Measurements from ENCODE around the gene OR2Y1. TPM values are rescaled to one million over a fixed set of nuclear protein-coding genes. Genes with fewer than 3 reads are reported as not detected.
"Not testable (repeated sequence)": the region's sequence is repeated elsewhere in the genome, so short reads cannot be mapped to it uniquely, and the experiment has no call there.

The OR2Y1 gene
- total RNA-seq, 4 donors from 2014 or later, result not detected

DNA sequence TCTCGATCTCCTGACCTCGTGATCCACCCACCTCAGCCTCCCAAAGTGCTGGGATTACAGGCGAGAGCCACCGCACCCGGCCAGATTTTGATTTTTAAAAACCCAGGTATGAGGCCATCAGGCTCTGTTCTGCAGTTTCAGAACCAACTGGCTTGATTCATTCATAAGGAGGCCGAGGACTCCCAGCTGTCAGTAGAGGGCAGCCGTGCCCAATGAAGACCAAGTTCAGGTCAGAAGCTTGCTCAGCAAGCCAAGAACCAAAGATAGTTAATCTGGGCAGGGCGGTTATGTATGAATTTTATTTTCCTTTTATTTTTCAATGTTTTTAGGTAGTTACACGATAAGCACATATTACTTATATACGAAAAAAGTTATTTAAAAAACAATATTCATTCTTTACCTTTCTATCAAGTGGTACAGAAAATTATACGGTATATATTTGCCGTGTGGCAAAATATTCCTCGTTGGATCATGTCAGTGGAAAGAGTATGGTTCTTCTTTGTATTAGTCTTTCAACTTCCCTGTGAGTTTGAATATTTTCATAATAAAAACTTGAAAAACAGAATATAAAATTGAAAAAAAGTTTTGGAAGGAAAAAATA lies 44.7 kb upstream of the OR2Y1 start:
- Histone ChIP-seq H3K4me3 (no peak overlapping the region), H3K27ac (peak overlapping the region in 1 of 4 donors; percentile 79), H3K9me3 (no peaks in the 10 kb centered on the region), H3K36me3 (peaks cover 0 to 9% (median 0%) of the 10 kb centered on the region in 3 donors), H3K4me1 (peaks cover 0 to 38% (median 0%) of the 10 kb centered on the region in 4 donors), H3K27me3 (no peaks in the 10 kb centered on the region)
- peak; percentile 66 to 91 (median 81) for DNase-seq
- TF ChIP-seq, protein P1, sequence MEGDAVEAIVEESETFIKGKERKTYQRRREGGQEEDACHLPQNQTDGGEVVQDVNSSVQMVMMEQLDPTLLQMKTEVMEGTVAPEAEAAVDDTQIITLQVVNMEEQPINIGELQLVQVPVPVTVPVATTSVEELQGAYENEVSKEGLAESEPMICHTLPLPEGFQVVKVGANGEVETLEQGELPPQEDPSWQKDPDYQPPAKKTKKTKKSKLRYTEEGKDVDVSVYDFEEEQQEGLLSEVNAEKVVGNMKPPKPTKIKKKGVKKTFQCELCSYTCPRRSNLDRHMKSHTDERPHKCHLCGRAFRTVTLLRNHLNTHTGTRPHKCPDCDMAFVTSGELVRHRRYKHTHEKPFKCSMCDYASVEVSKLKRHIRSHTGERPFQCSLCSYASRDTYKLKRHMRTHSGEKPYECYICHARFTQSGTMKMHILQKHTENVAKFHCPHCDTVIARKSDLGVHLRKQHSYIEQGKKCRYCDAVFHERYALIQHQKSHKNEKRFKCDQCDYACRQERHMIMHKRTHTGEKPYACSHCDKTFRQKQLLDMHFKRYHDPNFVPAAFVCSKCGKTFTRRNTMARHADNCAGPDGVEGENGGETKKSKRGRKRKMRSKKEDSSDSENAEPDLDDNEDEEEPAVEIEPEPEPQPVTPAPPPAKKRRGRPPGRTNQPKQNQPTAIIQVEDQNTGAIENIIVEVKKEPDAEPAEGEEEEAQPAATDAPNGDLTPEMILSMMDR (IDR thresholded peaks at IDR 0.05), result peak; percentile 19 to 87 (median 76)
- TF ChIP-seq POLR2A (IDR thresholded peaks at IDR 0.05), result no peak

DNA sequence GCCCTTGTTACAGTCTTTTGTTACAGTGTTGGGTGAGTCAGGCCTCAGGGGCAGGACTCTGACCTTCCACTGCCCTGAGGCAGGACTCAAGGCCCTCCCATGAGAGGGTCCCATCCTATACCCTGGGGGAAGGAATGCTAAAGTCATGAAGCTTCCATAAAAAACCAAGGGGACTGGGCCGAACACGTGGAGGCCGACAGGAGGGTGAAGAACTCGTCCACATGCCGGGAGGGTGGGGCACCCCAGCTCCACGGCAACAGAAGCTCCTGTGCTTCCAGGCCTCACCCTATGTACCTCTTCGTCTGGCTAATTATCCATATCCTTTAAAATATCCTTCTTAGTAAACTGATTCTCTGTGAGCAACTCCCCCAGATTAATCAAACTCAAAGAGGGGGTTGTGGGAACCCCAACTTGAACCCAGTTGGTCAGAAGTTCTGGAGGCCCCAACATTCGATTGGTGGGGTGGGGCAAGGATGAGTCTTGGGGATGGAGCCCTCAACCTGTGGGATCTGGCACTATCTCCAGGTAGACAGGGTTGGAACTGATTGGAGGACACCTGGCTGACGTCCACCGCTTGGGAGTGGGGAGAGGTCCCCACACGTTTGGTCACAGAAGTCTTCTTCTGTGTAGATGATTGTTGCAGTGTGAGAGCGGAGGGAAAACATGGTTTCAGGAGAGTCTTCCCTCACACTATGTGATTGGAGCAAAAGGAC lies 43.6 kb upstream of the OR2Y1 start:
- DNase-seq, result no peak
- Histone ChIP-seq H3K36me3 (no peaks in the 10 kb centered on the region), H3K27ac (no peak overlapping the region), H3K4me3 (no peak overlapping the region), H3K9me3 (no peaks in the 10 kb centered on the region), H3K27me3 (no peaks in the 10 kb centered on the region), H3K4me1 (peaks cover 0 to 38% (median 0%) of the 10 kb centered on the region in 4 donors)
- TF ChIP-seq, protein P1 (IDR thresholded peaks at IDR 0.05), result no peak
- TF ChIP-seq POLR2A (IDR thresholded peaks at IDR 0.05), result no peak

DNA sequence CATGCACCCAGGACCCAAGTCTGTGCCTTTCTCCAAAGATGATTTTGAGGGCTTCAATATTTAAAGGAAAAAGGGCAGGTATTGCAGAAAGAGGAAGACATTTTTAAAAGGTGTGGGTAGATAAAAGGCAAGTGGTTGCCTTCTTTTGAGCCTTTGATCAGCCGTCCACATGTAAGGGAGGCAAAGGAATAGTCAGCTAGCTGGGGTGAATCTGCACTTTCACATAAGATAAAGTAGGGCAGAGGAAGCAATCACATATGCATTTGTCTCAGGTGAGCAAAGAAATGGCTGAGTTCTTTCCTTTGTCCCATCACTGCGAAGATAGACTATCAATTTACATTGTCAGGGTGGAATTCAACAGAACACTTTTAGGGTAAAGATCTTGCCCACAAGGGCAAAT lies 42.9 kb upstream of the OR2Y1 start:
- H3K4me1 ChIP-seq, result peaks cover 0 to 32% (median 0%) of the 10 kb centered on the region in 4 donors
- H3K27ac ChIP-seq, result no peak overlapping the region
- no peak overlapping the region for H3K4me3 ChIP-seq
- no peaks in the 10 kb centered on the region for H3K9me3 ChIP-seq
- no peak for DNase-seq
- no peaks in the 10 kb centered on the region for H3K36me3 ChIP-seq
- no peaks in the 10 kb centered on the region for H3K27me3 ChIP-seq
- no peak for TF ChIP-seq POLR2A (IDR thresholded peaks at IDR 0.05)
- TF ChIP-seq, protein P1 (IDR thresholded peaks at IDR 0.05), result no peak

DNA sequence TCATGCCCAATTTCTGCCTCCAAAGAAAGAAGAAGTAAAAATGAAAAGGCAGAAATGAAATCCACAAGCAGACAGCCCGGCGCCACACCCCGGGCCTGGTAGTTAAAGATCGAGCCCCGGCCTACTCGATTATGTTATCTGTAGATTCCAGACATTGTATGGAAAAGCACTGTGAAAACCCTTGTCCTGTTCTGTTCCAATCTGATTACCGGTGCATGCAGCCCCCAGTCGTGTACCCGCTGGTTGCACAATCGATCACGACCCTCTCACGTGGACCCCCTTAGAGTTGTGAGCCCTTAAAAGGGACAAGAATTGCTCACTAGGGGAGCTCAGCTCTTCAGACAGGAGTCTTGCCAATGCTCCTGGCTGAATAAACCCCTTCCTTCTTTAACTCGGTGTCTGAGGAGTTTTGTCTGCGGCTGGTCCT lies 42.1 kb upstream of the OR2Y1 start:
- not testable (repeated sequence) for DNase-seq, H3K36me3 ChIP-seq, H3K27me3 ChIP-seq, H3K4me3 ChIP-seq, H3K27ac ChIP-seq, H3K9me3 ChIP-seq
- peaks cover 0 to 23% (median 0%) of the 10 kb centered on the region in 4 donors for H3K4me1 ChIP-seq

DNA sequence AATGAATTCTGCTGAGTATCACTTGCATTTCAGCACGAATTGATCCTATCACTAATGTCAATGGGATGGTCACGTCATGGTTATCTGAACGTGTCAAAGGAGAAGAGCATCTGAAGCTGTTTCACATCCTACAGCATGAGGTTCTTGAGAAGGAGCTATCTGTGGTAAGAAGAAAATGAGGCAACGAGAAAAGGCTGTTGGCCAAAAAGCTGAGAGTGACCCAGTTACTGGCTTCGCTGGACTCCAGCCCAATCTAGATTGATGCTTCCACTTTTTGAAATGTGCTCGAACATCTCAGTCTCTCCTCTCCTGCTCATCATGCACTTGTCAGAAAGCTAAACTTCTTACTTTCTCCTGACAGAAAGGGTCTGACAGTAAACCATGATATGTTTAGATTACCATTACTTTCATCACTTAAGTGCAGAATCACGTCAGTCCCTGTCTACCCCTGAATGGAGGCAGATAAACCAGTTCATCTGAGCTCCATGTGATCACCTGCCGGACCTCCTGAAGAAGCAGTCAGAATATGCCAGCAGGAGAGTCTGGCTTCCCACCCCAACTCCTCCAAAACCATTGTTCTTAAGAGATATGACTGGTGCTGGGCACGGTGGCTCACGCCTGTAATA lies 40.2 kb upstream of the OR2Y1 start:
- Histone ChIP-seq H3K36me3 (no peaks in the 10 kb centered on the region), H3K27ac (no peak overlapping the region), H3K27me3 (no peaks in the 10 kb centered on the region), H3K4me1 (peaks cover 0 to 5% (median 0%) of the 10 kb centered on the region in 4 donors), H3K9me3 (no peaks in the 10 kb centered on the region), H3K4me3 (no peak overlapping the region)
- DNase-seq, result no peak
- TF ChIP-seq, protein P1 (IDR thresholded peaks at IDR 0.05), result no peak
- no peak for TF ChIP-seq POLR2A (IDR thresholded peaks at IDR 0.05)

DNA sequence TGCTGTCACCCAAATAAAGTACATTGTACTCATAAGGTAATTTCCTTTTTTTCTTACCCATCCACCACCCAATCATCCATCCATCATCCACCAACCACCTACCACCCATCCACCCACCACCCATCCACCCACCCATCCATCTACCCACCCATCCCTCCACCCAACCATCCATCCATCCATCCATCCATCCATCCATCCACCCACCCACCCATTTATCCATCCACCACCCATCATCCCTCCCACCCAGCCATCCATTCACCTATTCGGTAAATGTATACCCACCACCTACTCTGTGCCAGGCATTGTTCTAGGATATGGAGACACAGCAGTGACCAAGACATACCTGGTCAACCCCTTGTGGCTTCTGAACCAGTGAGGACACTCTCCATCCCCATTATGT lies 37.6 kb upstream of the OR2Y1 start:
- DNase-seq, result no peak
- no peaks in the 10 kb centered on the region for H3K36me3 ChIP-seq
- no peaks in the 10 kb centered on the region for H3K4me1 ChIP-seq
- H3K27me3 ChIP-seq, result no peaks in the 10 kb centered on the region
- no peak for TF ChIP-seq POLR2A (IDR thresholded peaks at IDR 0.05)
- TF ChIP-seq, protein P1 (IDR thresholded peaks at IDR 0.05), result no peak
- no peak overlapping the region for H3K4me3 ChIP-seq
- H3K9me3 ChIP-seq, result peaks cover 0 to under 1% (median 0%) of the 10 kb centered on the region in 4 donors
- H3K27ac ChIP-seq, result no peak overlapping the region
